GM12878 (cell line): ENCODE measurements around the gene DNAI7. TPM values are rescaled to one million over a fixed set of nuclear protein-coding genes. Genes with fewer than 3 reads are reported as not detected.

ENCODE experiments used
- ATAC-seq: fragments of 200-7000 bp; cut with Tn5 transposase; 3 replicates; pipeline ENCODE4 v1.9.1; 2020; ENCODE audit warnings: mild to moderate bottlenecking, moderate library complexity
- BruUV-seq: library from RNA; stranded (reverse); fragments of 400-500 nt; replicated peaks from 2 replicates; lab custom pipeline; 2021; lab: Mats Ljungman, UMichigan
- CTCF ChIA-PET: fragments of 300-600 bp; sonication (Branson Sonifier 250); formaldehyde crosslinking; extraction: SDS; loops from one replicate; lab custom pipeline; 2021; ENCODE audit warnings: inconsistent platforms; lab: Yijun Ruan, JAX
- POLR2A ChIA-PET: fragments of 350-600 bp; formaldehyde crosslinking; extraction: SDS; loops from one replicate; lab custom pipeline; 2021; ENCODE audit warnings: inconsistent platforms; lab: Charles Lee
- RAD21 ChIA-PET: fragments of 300-600 bp; sonication (Branson Sonifier 250); formaldehyde crosslinking; loops from one replicate; lab custom pipeline; 2023; ENCODE audit warnings: antibody characterized with exemption; ENCODE audit not compliant: unreplicated experiment; lab: Charles Lee
- SMC1A ChIA-PET: fragments of 300-600 bp; sonication (Branson Sonifier 250); formaldehyde crosslinking; loops from one replicate; lab custom pipeline; 2023; ENCODE audit not compliant: unreplicated experiment, uncharacterized antibody; lab: Charles Lee
- DNase-seq: peaks from one replicate; pipeline ENCODE4 v3.0.0-alpha.2; 2011; ENCODE audit warnings: low read depth, low spot score
- FAIRE-seq: peaks from 3 replicates; lab custom pipeline; 2011; peaks lifted over from hg19 to GRCh38; lab: Jason Lieb, UNC
- H2AFZ ChIP-seq: 2 replicates; pipeline ENCODE4 v1.6.0; 2011; ENCODE audit warnings: low read depth, low read length, control low read depth; ENCODE audit not compliant: control insufficient read depth
- H3K27ac ChIP-seq: 2 replicates; pipeline ENCODE4 v1.5.1; 2011; ENCODE audit warnings: control low read depth; ENCODE audit not compliant: control insufficient read depth, insufficient read depth
- H3K27me3 ChIP-seq, 2 experiments: replicated peaks in 1 of 2; 2 replicates each; pipeline versions ENCODE4 v1.6.0 to v1.6.1; 2011; ENCODE audit warnings: low read length in 1 of 2; ENCODE audit not compliant: control insufficient read depth in 2 of 2, insufficient read depth in 2 of 2
- H3K36me3 ChIP-seq, 2 experiments: 2 replicates each; pipeline ENCODE4 v1.5.1; 2011; ENCODE audit warnings: low read length in 1 of 2; ENCODE audit not compliant: control insufficient read depth in 2 of 2, insufficient read depth in 2 of 2
- H3K4me1 ChIP-seq: 2 replicates; pipeline ENCODE4 v1.6.1; 2011; ENCODE audit warnings: mild to moderate bottlenecking, low read length, moderate library complexity, mixed read lengths; ENCODE audit not compliant: control insufficient read depth, insufficient read depth
- H3K4me2 ChIP-seq: 2 replicates; pipeline ENCODE4 v1.6.0; 2011; ENCODE audit warnings: control low read depth; ENCODE audit not compliant: control insufficient read depth, insufficient read depth
- H3K4me3 ChIP-seq: fragments of 200-600 bp; sonication (generic); 2 replicates; pipeline ENCODE4 v1.5.1; 2016
- H3K79me2 ChIP-seq: 2 replicates; pipeline ENCODE4 v1.6.0; 2011; ENCODE audit warnings: low read length; ENCODE audit not compliant: control insufficient read depth, insufficient read depth
- H3K9ac ChIP-seq: 2 replicates; pipeline ENCODE4 v1.8.0; 2011; ENCODE audit warnings: low read length, control low read depth, mixed read lengths; ENCODE audit not compliant: control insufficient read depth, insufficient read depth
- H3K9me3 ChIP-seq: replicated peaks from 3 replicates; pipeline ENCODE4 v1.5.1; 2011; ENCODE audit warnings: mild to moderate bottlenecking, low read length; ENCODE audit not compliant: control insufficient read depth, insufficient read depth
- H4K20me1 ChIP-seq: 2 replicates; pipeline ENCODE4 v1.6.0; 2011; ENCODE audit not compliant: control insufficient read depth, insufficient read depth
- HDGF ChIP-seq: fragments of 450-650 bp; IDR thresholded peaks from 2 replicates; pipeline ENCODE4 v1.6.1; 2016; ENCODE audit warnings: antibody characterized with exemption
- MAX ChIP-seq: IDR thresholded peaks from 2 replicates; pipeline ENCODE4 v1.6.1; 2012; ENCODE audit warnings: low read depth, low read length, improper control_type of control experiment
- MTA3 ChIP-seq: IDR thresholded peaks from 2 replicates; pipeline ENCODE4 v1.6.1; 2012; ENCODE audit warnings: low read length, inconsistent platforms, borderline replicate concordance
- MYB ChIP-seq: fragments of 150-350 bp; IDR thresholded peaks from 2 replicates; pipeline ENCODE4 v1.6.1; 2014; ENCODE audit warnings: mild to moderate bottlenecking, low read depth, low read length, borderline replicate concordance
- SREBF1 ChIP-seq: IDR thresholded peaks from 2 replicates; pipeline ENCODE4 v1.6.1; 2012; ENCODE audit warnings: mild to moderate bottlenecking, low read length
- SREBF2 ChIP-seq: IDR thresholded peaks from 2 replicates; pipeline ENCODE4 v1.6.1; 2012; ENCODE audit warnings: mild to moderate bottlenecking, low read length
- SRF ChIP-seq, 2 experiments: IDR thresholded peaks; 2 replicates each; pipeline ENCODE4 v1.6.1; 2011; ENCODE audit warnings: low read depth in 2 of 2, low read length in 2 of 2, mild to moderate bottlenecking in 1 of 2, moderate library complexity in 1 of 2
- TARDBP ChIP-seq: IDR thresholded peaks from 2 replicates; pipeline ENCODE4 v1.6.1; 2016; ENCODE audit warnings: borderline replicate concordance
- ZBED1 ChIP-seq: IDR thresholded peaks from 2 replicates; pipeline ENCODE4 v1.6.1; 2016; ENCODE audit warnings: borderline replicate concordance
- ZSCAN29 ChIP-seq: fragments of 450-650 bp; IDR thresholded peaks from 2 replicates; pipeline ENCODE4 v1.6.1; 2017; ENCODE audit warnings: mild to moderate bottlenecking, moderate library complexity
- WGBS: methylation state at CpG from one replicate; pipeline ENCODE4 v1.1.6; 2016; ENCODE audit warnings: low lambda C conversion rate; ENCODE audit not compliant: insufficient replicate concordance, insufficient coverage; ENCODE audit errors: missing lambda C conversion rate; 5-methylcytosine and 5-hydroxymethylcytosine counted together
- in situ Hi-C: fragments of 300-500 bp; cut with MboI; formaldehyde crosslinking; loops from 9 replicates; pipeline ENCODE4 v1.14.3; 2018; ENCODE audit warnings: mixed read lengths
- intact Hi-C: fragments of 100-400 bp; cut with micrococcal nuclease; formaldehyde crosslinking; loops from one replicate; pipeline ENCODE4 v1.14.2; 2022; ENCODE audit not compliant: unreplicated experiment
- polyA plus RNA-seq, 11 experiments: library from polyadenylated mRNA; depleted of rRNA in 4 of 11; unstranded in 6 of 11; stranded (reverse) in 5 of 11; fragments of >200 nt; fragmentation: Nextera tagmentation in 4 of 11; fragmentation: Illumina TruSeq in 1 of 11; extraction: Ambion mirVana in 4 of 11; extraction: Trizol in 1 of 11; gene quantifications; 1 replicate in 1 of 11; 2 replicates in 10 of 11; pipeline versions ENCODE4 v1.2.1 to v1.2.3, GENCODE V29; 2011 to 2016; ENCODE audit warnings: inconsistent platforms in 2 of 11, missing spikeins in 2 of 11, low read depth in 1 of 11
- total RNA-seq, 4 experiments: library from RNA; depleted of rRNA in 3 of 4; stranded (reverse); fragments of >200 nt in 3 of 4; fragmentation: Illumina TruSeq in 1 of 4; extraction: Trizol in 1 of 4; gene quantifications; 2 replicates each; pipeline versions ENCODE4 v1.2.1 to v1.2.3, GENCODE V29; 2013 to 2021

Gene DNAI7
- total and polyA plus RNA-seq, 10 of the 15 experiments (the other 5 are each of a cell fraction or from before 2014, with no cell fraction given), result 0.05 to 0.48 (median 0.13) TPM; not detected in 4

- intact Hi-C loops, result no loop called here
- H3K4me3 ChIP-seq, result no peak overlapping the region
- H3K27me3 ChIP-seq, result no peaks in the 10 kb centered on the region
- WGBS, result 97% methylated on average over 6 of the region's 6 CpGs
- POLR2A ChIA-PET, result no interaction called here
- SMC1A ChIA-PET, result interaction anchor here (1.1 to 1.3 kb wide), 2 partner anchors 51 to 197 kb away, joined by 3 read pairs; no protein-coding TSS in a partner anchor
- in situ Hi-C loops, result no loop called here
- no peaks in the 10 kb centered on the region for H4K20me1 ChIP-seq
- H3K9me3 ChIP-seq, result no peaks in the 10 kb centered on the region
- TF ChIP-seq MTA3, result no peak
- no peak for TF ChIP-seq SREBF2
- no peak for TF ChIP-seq ZBED1
- TF ChIP-seq MYB, result no peak
- TF ChIP-seq HDGF, result no peak
- TF ChIP-seq ZSCAN29, result no peak
- TF ChIP-seq SRF (IDR thresholded peaks at IDR 0.05; ENCODE audit: low read depth in 2 of 2, low read length in 2 of 2), result no peak
- TF ChIP-seq TARDBP, result no peak
- TF ChIP-seq SREBF1, result no peak
- no peak for TF ChIP-seq MAX
- RAD21 ChIA-PET, result no interaction called here
- H3K4me2 ChIP-seq, result no peak overlapping the region
- no peaks in the 10 kb centered on the region for H3K36me3 ChIP-seq
- no peak overlapping the region for H3K9ac ChIP-seq
- H3K79me2 ChIP-seq, result peaks cover 1% of the 10 kb centered on the region; the same call in 1 of the 2 replicates
- no TSS peak for BruUV-seq
- FAIRE-seq (no peak), DNase-seq (no peak), ATAC-seq (no peak)
- CTCF ChIA-PET, result interaction anchor here (0.7 to 1.0 kb wide), 2 partner anchors 189 to 197 kb away, joined by 3 to 4 read pairs; no protein-coding TSS in a partner anchor
- H3K4me1 ChIP-seq, result peaks cover 10% of the 10 kb centered on the region
- no peak overlapping the region for H3K27ac ChIP-seq
- H2AFZ ChIP-seq, result no peak overlapping the region
Measured at GRCh38 chr12:25190793-25191192, 4.2 kb downstream of the DNAI7 start.
